ENCODE results near the gene NDUFS3. TPM values are rescaled to one million over a fixed set of nuclear protein-coding genes. Genes with fewer than 3 reads are reported as not detected.

The NDUFS3 gene
- total and polyA plus RNA-seq, 10 of the 15 experiments (the other 5 are each of a cell fraction or from before 2014, with no cell fraction given): 22.3 to 217 (median 125) TPM

DNA sequence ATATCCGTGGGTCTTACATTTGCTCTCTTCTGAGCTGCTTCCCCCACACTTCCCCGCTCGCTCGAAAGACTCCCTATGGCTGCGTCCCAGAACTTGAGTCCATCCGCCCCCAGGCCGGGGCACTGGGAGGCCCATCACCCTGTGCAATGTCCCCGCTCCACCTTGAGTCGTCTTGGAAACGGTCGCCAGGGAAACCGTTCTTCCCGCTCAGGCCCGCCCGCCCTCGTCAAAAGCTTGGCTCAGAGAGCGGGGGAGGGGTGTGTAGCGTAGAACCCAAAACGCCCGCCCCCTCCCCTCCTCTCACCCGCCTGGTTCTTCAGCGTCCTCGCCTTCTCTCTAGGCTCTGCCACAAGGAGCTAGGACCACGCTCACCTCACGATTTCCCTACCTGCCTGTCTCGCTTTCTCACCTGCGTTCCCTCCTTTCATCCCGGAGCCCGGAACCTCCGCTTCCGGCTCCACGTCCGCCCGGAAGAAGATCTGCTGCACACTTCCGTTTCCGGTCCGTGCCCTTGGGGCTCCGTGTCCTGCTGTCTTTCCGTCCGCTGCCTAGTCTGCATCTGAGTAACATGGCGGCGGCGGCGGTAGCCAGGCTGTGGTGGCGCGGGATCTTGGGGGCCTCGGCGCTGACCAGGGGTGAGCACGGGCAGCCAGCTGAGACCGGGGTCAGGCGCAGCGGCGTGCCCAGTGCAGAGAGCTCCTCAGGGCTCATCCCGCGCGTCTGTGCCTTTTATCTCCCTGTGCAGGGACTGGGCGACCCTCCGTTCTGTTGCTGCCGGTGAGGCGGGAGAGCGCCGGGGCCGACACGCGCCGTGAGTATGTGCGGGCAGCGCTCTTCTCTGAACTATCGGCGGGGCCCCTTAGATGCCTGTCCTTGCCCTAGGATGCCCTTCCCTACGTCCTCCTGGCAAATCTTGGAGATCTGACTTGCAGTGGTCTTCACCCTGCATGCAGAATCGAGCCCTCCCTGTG lies at the start of gene NDUFS3, which contains the start of gene KBTBD4 (continued):
- TF ChIP-seq, protein P1, sequence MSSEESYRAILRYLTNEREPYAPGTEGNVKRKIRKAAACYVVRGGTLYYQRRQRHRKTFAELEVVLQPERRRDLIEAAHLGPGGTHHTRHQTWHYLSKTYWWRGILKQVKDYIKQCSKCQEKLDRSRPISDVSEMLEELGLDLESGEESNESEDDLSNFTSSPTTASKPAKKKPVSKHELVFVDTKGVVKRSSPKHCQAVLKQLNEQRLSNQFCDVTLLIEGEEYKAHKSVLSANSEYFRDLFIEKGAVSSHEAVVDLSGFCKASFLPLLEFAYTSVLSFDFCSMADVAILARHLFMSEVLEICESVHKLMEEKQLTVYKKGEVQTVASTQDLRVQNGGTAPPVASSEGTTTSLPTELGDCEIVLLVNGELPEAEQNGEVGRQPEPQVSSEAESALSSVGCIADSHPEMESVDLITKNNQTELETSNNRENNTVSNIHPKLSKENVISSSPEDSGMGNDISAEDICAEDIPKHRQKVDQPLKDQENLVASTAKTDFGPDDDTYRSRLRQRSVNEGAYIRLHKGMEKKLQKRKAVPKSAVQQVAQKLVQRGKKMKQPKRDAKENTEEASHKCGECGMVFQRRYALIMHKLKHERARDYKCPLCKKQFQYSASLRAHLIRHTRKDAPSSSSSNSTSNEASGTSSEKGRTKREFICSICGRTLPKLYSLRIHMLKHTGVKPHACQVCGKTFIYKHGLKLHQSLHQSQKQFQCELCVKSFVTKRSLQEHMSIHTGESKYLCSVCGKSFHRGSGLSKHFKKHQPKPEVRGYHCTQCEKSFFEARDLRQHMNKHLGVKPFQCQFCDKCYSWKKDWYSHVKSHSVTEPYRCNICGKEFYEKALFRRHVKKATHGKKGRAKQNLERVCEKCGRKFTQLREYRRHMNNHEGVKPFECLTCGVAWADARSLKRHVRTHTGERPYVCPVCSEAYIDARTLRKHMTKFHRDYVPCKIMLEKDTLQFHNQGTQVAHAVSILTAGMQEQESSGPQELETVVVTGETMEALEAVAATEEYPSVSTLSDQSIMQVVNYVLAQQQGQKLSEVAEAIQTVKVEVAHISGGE (CRISPR knock-in tag; IDR thresholded peaks at IDR 0.05): peak; percentile 99
- TF ChIP-seq HCFC1 (IDR thresholded peaks at IDR 0.05; ENCODE audit: low read length) (peak; percentile 97), IRF4 (IDR thresholded peaks at IDR 0.05; ENCODE audit: low read depth, low read length) (peak; percentile 73; the same call in 1 of the 2 replicates), PAX5 (IDR thresholded peaks at IDR 0.05; ENCODE audit: borderline replicate concordance, low read depth, low read length) (peak; percentile 69; the same call in 1 of the 2 replicates), TCF7 (IDR thresholded peaks at IDR 0.05; ENCODE audit: borderline replicate concordance) (peak; percentile 77), NBN (IDR thresholded peaks at IDR 0.05) (peak; percentile 99), ZNF274 (IDR thresholded peaks at IDR 0.05; ENCODE audit: insufficient read depth, insufficient read length) (no peak), BMI1 (IDR thresholded peaks at IDR 0.05; ENCODE audit: borderline replicate concordance) (peak; percentile 93), LARP7 (IDR thresholded peaks at IDR 0.05) (peak; percentile 96), BRCA1 (IDR thresholded peaks at IDR 0.05; ENCODE audit: low read depth, low read length) (no peak), MYC (IDR thresholded peaks at IDR 0.05; ENCODE audit: insufficient read depth, insufficient read length, insufficient replicate concordance, low read length, severe bottlenecking) (no peak), SREBF2 (IDR thresholded peaks at IDR 0.05; ENCODE audit: low read length) (peak; percentile 82), SREBF1 (IDR thresholded peaks at IDR 0.05; ENCODE audit: low read length) (no peak; the same call in 1 of the 2 replicates), SUPT20H (IDR thresholded peaks at IDR 0.05; ENCODE audit: borderline replicate concordance, control insufficient read depth, low read depth, low read length) (no peak), STAT1 (conservative IDR thresholded peaks at IDR 0.05) (peak; percentile 99)
- TF ChIP-seq, protein P2, sequence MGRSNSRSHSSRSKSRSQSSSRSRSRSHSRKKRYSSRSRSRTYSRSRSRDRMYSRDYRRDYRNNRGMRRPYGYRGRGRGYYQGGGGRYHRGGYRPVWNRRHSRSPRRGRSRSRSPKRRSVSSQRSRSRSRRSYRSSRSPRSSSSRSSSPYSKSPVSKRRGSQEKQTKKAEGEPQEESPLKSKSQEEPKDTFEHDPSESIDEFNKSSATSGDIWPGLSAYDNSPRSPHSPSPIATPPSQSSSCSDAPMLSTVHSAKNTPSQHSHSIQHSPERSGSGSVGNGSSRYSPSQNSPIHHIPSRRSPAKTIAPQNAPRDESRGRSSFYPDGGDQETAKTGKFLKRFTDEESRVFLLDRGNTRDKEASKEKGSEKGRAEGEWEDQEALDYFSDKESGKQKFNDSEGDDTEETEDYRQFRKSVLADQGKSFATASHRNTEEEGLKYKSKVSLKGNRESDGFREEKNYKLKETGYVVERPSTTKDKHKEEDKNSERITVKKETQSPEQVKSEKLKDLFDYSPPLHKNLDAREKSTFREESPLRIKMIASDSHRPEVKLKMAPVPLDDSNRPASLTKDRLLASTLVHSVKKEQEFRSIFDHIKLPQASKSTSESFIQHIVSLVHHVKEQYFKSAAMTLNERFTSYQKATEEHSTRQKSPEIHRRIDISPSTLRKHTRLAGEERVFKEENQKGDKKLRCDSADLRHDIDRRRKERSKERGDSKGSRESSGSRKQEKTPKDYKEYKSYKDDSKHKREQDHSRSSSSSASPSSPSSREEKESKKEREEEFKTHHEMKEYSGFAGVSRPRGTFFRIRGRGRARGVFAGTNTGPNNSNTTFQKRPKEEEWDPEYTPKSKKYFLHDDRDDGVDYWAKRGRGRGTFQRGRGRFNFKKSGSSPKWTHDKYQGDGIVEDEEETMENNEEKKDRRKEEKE (IDR thresholded peaks at IDR 0.05): no peak
- TF ChIP-seq, protein P3, sequence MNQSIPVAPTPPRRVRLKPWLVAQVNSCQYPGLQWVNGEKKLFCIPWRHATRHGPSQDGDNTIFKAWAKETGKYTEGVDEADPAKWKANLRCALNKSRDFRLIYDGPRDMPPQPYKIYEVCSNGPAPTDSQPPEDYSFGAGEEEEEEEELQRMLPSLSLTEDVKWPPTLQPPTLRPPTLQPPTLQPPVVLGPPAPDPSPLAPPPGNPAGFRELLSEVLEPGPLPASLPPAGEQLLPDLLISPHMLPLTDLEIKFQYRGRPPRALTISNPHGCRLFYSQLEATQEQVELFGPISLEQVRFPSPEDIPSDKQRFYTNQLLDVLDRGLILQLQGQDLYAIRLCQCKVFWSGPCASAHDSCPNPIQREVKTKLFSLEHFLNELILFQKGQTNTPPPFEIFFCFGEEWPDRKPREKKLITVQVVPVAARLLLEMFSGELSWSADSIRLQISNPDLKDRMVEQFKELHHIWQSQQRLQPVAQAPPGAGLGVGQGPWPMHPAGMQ (IDR thresholded peaks at IDR 0.05; ENCODE audit: borderline replicate concordance): no peak
- TF ChIP-seq, protein P4, sequence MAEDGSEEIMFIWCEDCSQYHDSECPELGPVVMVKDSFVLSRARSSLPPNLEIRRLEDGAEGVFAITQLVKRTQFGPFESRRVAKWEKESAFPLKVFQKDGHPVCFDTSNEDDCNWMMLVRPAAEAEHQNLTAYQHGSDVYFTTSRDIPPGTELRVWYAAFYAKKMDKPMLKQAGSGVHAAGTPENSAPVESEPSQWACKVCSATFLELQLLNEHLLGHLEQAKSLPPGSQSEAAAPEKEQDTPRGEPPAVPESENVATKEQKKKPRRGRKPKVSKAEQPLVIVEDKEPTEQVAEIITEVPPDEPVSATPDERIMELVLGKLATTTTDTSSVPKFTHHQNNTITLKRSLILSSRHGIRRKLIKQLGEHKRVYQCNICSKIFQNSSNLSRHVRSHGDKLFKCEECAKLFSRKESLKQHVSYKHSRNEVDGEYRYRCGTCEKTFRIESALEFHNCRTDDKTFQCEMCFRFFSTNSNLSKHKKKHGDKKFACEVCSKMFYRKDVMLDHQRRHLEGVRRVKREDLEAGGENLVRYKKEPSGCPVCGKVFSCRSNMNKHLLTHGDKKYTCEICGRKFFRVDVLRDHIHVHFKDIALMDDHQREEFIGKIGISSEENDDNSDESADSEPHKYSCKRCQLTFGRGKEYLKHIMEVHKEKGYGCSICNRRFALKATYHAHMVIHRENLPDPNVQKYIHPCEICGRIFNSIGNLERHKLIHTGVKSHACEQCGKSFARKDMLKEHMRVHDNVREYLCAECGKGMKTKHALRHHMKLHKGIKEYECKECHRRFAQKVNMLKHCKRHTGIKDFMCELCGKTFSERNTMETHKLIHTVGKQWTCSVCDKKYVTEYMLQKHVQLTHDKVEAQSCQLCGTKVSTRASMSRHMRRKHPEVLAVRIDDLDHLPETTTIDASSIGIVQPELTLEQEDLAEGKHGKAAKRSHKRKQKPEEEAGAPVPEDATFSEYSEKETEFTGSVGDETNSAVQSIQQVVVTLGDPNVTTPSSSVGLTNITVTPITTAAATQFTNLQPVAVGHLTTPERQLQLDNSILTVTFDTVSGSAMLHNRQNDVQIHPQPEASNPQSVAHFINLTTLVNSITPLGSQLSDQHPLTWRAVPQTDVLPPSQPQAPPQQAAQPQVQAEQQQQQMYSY (CRISPR knock-in tag; IDR thresholded peaks at IDR 0.05): no peak
